ENCODE data around the gene VAV2. TPM values are rescaled to one million over a fixed set of nuclear protein-coding genes. Genes with fewer than 3 reads are reported as not detected.

VAV2 gene
- total and polyA plus RNA-seq, 2 experiments from 2014 or later, result 8.1 to 28.9 TPM

DNA sequence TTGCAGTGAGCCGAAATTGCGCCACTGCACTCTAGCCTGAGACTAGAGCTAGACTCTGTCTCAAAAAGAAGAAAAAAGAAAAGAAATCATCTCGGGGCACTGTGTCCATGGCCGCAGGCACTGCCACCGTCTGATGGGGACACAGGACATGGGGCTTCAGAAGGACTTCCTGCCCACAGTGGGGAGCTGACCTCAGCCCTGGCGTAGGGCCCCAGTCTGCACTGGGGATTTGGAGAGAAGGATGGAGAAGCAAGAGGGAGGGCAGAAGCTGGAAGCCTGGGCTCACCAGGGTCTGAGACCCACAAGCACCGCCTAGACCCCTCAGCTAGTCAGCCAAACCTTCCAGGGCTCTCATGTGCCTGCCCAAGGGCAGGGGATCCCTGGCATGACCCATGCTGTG is 249.9 kb downstream of the VAV2 start (continued):
- TF ChIP-seq, protein P1, sequence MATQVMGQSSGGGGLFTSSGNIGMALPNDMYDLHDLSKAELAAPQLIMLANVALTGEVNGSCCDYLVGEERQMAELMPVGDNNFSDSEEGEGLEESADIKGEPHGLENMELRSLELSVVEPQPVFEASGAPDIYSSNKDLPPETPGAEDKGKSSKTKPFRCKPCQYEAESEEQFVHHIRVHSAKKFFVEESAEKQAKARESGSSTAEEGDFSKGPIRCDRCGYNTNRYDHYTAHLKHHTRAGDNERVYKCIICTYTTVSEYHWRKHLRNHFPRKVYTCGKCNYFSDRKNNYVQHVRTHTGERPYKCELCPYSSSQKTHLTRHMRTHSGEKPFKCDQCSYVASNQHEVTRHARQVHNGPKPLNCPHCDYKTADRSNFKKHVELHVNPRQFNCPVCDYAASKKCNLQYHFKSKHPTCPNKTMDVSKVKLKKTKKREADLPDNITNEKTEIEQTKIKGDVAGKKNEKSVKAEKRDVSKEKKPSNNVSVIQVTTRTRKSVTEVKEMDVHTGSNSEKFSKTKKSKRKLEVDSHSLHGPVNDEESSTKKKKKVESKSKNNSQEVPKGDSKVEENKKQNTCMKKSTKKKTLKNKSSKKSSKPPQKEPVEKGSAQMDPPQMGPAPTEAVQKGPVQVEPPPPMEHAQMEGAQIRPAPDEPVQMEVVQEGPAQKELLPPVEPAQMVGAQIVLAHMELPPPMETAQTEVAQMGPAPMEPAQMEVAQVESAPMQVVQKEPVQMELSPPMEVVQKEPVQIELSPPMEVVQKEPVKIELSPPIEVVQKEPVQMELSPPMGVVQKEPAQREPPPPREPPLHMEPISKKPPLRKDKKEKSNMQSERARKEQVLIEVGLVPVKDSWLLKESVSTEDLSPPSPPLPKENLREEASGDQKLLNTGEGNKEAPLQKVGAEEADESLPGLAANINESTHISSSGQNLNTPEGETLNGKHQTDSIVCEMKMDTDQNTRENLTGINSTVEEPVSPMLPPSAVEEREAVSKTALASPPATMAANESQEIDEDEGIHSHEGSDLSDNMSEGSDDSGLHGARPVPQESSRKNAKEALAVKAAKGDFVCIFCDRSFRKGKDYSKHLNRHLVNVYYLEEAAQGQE (IDR thresholded peaks at IDR 0.05; ENCODE audit: unreplicated experiment), result no peak
- TF ChIP-seq JUNB (IDR thresholded peaks at IDR 0.05; ENCODE audit: unreplicated experiment) (no peak), NANOG (IDR thresholded peaks at IDR 0.05; ENCODE audit: borderline replicate concordance) (no peak)

DNA sequence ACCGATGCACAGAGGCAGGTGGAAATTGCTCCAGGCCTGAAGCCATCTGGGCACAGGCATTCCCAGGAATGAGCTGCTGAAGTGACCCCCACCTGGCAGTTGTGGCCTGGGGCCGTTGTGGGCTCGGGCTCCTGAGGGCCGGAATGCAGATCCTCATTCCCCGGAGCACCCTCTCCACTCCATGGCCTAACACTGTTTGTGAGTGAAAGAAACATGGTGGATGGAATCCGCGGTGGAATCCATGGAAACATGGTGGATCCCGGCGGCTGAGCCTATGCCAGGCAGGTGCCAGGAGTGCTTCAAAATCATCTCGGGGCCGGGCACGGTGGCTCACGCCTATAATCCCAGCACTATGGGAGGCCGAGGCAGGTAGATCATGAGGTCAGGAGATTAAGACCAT is 250.4 kb downstream of the VAV2 start:
- H3K4me3 ChIP-seq, result no peak overlapping the region
- DNase-seq (ENCODE audit: low spot score) (no peak), ATAC-seq (no peak)
- H4K20me1 ChIP-seq (replicated peaks; ENCODE audit: insufficient read depth), result no peaks in the 10 kb centered on the region
- Mint-ChIP-seq H3K27me3 (ENCODE audit: insufficient read depth, low read depth, poor library complexity) (peaks cover 4% of the 10 kb centered on the region), H3K27ac (no peak overlapping the region), H3K4me1 (peaks cover 11% of the 10 kb centered on the region), H3K9me3 (peaks cover 10% of the 10 kb centered on the region), H3K36me3 (ENCODE audit: low read depth) (no peaks in the 10 kb centered on the region), H3K4me3 (no peak overlapping the region)
- no peaks in the 10 kb centered on the region for H3K36me3 ChIP-seq (ENCODE audit: insufficient read depth)
- no peaks in the 10 kb centered on the region for H3K79me2 ChIP-seq (replicated peaks; ENCODE audit: insufficient read depth)
- peaks cover 9% of the 10 kb centered on the region for H3K4me1 ChIP-seq (ENCODE audit: insufficient read depth)
- no peaks in the 10 kb centered on the region for H3K27me3 ChIP-seq (ENCODE audit: insufficient read depth)
- H3K9me2 ChIP-seq (ENCODE audit: insufficient read depth), result no peaks in the 10 kb centered on the region
- H3K27ac ChIP-seq (ENCODE audit: low read depth), result no peak overlapping the region
- no peaks in the 10 kb centered on the region for H3F3A ChIP-seq (replicated peaks; ENCODE audit: low read depth)
- no peak overlapping the region for H2AFZ ChIP-seq
- H3K4me2 ChIP-seq, result no peak overlapping the region
- TF ChIP-seq CREB1 (CRISPR knock-in tag; IDR thresholded peaks at IDR 0.05; ENCODE audit: low read depth), result no peak
- TF ChIP-seq STAT1 (IDR thresholded peaks at IDR 0.05; ENCODE audit: unreplicated experiment), result no peak
- TF ChIP-seq, protein P2, sequence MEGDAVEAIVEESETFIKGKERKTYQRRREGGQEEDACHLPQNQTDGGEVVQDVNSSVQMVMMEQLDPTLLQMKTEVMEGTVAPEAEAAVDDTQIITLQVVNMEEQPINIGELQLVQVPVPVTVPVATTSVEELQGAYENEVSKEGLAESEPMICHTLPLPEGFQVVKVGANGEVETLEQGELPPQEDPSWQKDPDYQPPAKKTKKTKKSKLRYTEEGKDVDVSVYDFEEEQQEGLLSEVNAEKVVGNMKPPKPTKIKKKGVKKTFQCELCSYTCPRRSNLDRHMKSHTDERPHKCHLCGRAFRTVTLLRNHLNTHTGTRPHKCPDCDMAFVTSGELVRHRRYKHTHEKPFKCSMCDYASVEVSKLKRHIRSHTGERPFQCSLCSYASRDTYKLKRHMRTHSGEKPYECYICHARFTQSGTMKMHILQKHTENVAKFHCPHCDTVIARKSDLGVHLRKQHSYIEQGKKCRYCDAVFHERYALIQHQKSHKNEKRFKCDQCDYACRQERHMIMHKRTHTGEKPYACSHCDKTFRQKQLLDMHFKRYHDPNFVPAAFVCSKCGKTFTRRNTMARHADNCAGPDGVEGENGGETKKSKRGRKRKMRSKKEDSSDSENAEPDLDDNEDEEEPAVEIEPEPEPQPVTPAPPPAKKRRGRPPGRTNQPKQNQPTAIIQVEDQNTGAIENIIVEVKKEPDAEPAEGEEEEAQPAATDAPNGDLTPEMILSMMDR (conservative IDR thresholded peaks at IDR 0.05; ENCODE audit: low read depth in 2 of 2), result no peak
- TF ChIP-seq POLR2AphosphoS5 (IDR thresholded peaks at IDR 0.05; ENCODE audit: low read depth), result no peak
- no peak for TF ChIP-seq EZH2 (IDR thresholded peaks at IDR 0.05; ENCODE audit: low read depth, unreplicated experiment)
- TF ChIP-seq, protein P3, sequence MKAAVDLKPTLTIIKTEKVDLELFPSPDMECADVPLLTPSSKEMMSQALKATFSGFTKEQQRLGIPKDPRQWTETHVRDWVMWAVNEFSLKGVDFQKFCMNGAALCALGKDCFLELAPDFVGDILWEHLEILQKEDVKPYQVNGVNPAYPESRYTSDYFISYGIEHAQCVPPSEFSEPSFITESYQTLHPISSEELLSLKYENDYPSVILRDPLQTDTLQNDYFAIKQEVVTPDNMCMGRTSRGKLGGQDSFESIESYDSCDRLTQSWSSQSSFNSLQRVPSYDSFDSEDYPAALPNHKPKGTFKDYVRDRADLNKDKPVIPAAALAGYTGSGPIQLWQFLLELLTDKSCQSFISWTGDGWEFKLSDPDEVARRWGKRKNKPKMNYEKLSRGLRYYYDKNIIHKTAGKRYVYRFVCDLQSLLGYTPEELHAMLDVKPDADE (IDR thresholded peaks at IDR 0.05), result no peak
- no peak for TF ChIP-seq ZNF331 (CRISPR knock-in tag; IDR thresholded peaks at IDR 0.05; ENCODE audit: low read depth)
- TF ChIP-seq JUNB (IDR thresholded peaks at IDR 0.05; ENCODE audit: unreplicated experiment), result no peak
- TF ChIP-seq NANOG (IDR thresholded peaks at IDR 0.05; ENCODE audit: borderline replicate concordance), result no peak
- TF ChIP-seq, protein P1 (IDR thresholded peaks at IDR 0.05; ENCODE audit: unreplicated experiment), result no peak
- no peak for TF ChIP-seq EZH2phosphoT487 (IDR thresholded peaks at IDR 0.05; ENCODE audit: unreplicated experiment)
- TF ChIP-seq ZNF114 (CRISPR knock-in tag; IDR thresholded peaks at IDR 0.05), result no peak

All from GM23338 (cell line).